HEK293 (cell line): ENCODE measurements around the gene HSD11B1.

Experiments
- MYNN ChIP-seq: fragments of 450-650 bp; formaldehyde crosslinking; IDR thresholded peaks from 2 replicates; pipeline ENCODE4 v1.5.1; 2016; ENCODE audit warnings: missing biosample characterization, missing genetic modification characterization, borderline replicate concordance
- ZNF112 ChIP-seq: fragments of 450-650 bp; formaldehyde crosslinking; IDR thresholded peaks from 2 replicates; pipeline ENCODE4 v1.5.0; 2017; ENCODE audit warnings: missing biosample characterization, missing genetic modification characterization
- ZNF214 ChIP-seq: fragments of 450-650 bp; formaldehyde crosslinking; IDR thresholded peaks from 2 replicates; pipeline ENCODE4 v1.5.1; 2017; ENCODE audit warnings: missing biosample characterization, mild to moderate bottlenecking, missing genetic modification characterization, borderline replicate concordance
- ZNF274 ChIP-seq, 2 experiments: fragments of 200-500 bp in 1 of 2; fragments of 450-650 bp in 1 of 2; sonication (Bioruptor generic) in 1 of 2; formaldehyde crosslinking in 1 of 2; IDR thresholded peaks; 2 replicates each; pipeline versions ENCODE4 v1.5.1 to v1.6.1; 2014 to 2016; ENCODE audit warnings: borderline replicate concordance in 1 of 2, inconsistent platforms in 1 of 2, low read length in 1 of 2, missing biosample characterization in 1 of 2, missing genetic modification characterization in 1 of 2
- ZNF549 ChIP-seq: fragments of 450-650 bp; IDR thresholded peaks from 2 replicates; pipeline ENCODE4 v1.5.1; 2018; ENCODE audit warnings: missing biosample characterization, missing genetic modification characterization, mild to moderate bottlenecking, inconsistent platforms, moderate library complexity
- ZNF580 ChIP-seq: fragments of 450-650 bp; formaldehyde crosslinking; IDR thresholded peaks from 2 replicates; pipeline ENCODE4 v1.5.1; 2016; ENCODE audit warnings: missing biosample characterization, missing genetic modification characterization
- ZNF626 ChIP-seq: fragments of 450-650 bp; sonication (Bioruptor Pico); formaldehyde crosslinking; IDR thresholded peaks from 2 replicates; pipeline ENCODE4 v1.5.1; 2018; ENCODE audit warnings: missing biosample characterization, missing genetic modification characterization, inconsistent platforms
- ZNF776 ChIP-seq: fragments of 450-650 bp; formaldehyde crosslinking; IDR thresholded peaks from 2 replicates; pipeline ENCODE4 v1.5.0; 2017; ENCODE audit warnings: missing biosample characterization, missing genetic modification characterization, borderline replicate concordance
- TF ChIP-seq, protein P1 (sequence below): fragments of 450-650 bp; formaldehyde crosslinking; IDR thresholded peaks from 2 replicates; pipeline ENCODE4 v1.5.1; 2016; ENCODE audit warnings: missing biosample characterization, missing genetic modification characterization

GRCh38 chr1:209732725-209733124 lies 28.1 kb downstream of the HSD11B1 start:
- TF ChIP-seq MYNN (tag by site-specific recombination) (no peak), ZNF626 (no peak), ZNF549 (tag by site-specific recombination) (no peak), ZNF580 (tag by site-specific recombination) (no peak), ZNF274 (IDR thresholded peaks at IDR 0.05; ENCODE audit: low read length) (no peak), ZNF274 (tag by site-specific recombination; IDR thresholded peaks at IDR 0.05; ENCODE audit: borderline replicate concordance) (no peak), ZNF112 (tag by site-specific recombination) (no peak), ZNF776 (tag by site-specific recombination) (no peak), ZNF214 (tag by site-specific recombination) (no peak)
- TF ChIP-seq, protein P1, sequence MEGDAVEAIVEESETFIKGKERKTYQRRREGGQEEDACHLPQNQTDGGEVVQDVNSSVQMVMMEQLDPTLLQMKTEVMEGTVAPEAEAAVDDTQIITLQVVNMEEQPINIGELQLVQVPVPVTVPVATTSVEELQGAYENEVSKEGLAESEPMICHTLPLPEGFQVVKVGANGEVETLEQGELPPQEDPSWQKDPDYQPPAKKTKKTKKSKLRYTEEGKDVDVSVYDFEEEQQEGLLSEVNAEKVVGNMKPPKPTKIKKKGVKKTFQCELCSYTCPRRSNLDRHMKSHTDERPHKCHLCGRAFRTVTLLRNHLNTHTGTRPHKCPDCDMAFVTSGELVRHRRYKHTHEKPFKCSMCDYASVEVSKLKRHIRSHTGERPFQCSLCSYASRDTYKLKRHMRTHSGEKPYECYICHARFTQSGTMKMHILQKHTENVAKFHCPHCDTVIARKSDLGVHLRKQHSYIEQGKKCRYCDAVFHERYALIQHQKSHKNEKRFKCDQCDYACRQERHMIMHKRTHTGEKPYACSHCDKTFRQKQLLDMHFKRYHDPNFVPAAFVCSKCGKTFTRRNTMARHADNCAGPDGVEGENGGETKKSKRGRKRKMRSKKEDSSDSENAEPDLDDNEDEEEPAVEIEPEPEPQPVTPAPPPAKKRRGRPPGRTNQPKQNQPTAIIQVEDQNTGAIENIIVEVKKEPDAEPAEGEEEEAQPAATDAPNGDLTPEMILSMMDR (tag by site-specific recombination), result no peak
